H1 (cell line): Measurements from ENCODE around the gene DDOST.

ENCODE experiments used
- GABPA ChIP-seq: IDR thresholded peaks from 2 replicates; pipeline ENCODE4 v1.6.1; 2011; ENCODE audit warnings: mild to moderate bottlenecking, low read length, moderate library complexity, borderline replicate concordance; ENCODE audit not compliant: insufficient read depth
- HDAC2 ChIP-seq, 2 experiments: fragments of 300-600 bp in 1 of 2; sonication (generic) in 1 of 2; IDR thresholded peaks; 2 replicates each; pipeline ENCODE4 v1.6.1; 2011 to 2012; ENCODE audit warnings: low read depth in 2 of 2, low read length in 2 of 2, mild to moderate bottlenecking in 2 of 2, moderate library complexity in 2 of 2, borderline replicate concordance in 1 of 2, inconsistent platforms in 1 of 2
- KDM1A ChIP-seq: fragments of 200-600, 300-600 bp; sonication (generic); IDR thresholded peaks from 2 replicates; pipeline ENCODE4 v1.7.1; 2016; ENCODE audit warnings: mild to moderate bottlenecking, low read length, borderline replicate concordance
- POLR2A ChIP-seq, 2 experiments: IDR thresholded peaks; 1 replicate in 1 of 2; 2 replicates in 1 of 2; pipeline ENCODE4 v1.6.1; 2011; ENCODE audit warnings: low read depth in 2 of 2, low read length in 2 of 2, mild to moderate bottlenecking in 2 of 2; ENCODE audit errors: control extremely low read depth in 1 of 2
- POLR2AphosphoS5 ChIP-seq: IDR thresholded peaks from 2 replicates; pipeline ENCODE4 v1.6.1; 2011; ENCODE audit warnings: low read depth, low read length
- SIX5 ChIP-seq: IDR thresholded peaks from 2 replicates; pipeline ENCODE4 v1.6.1; 2011; ENCODE audit warnings: mild to moderate bottlenecking, low read depth, low read length
- TF ChIP-seq, protein P1 (sequence below), 3 experiments: IDR thresholded peaks; 1 replicate in 2 of 3; 2 replicates in 1 of 3; pipeline versions ENCODE4 v1.5.1 to v1.6.1; 2011; ENCODE audit warnings: low read length in 3 of 3, mild to moderate bottlenecking in 3 of 3, inconsistent platforms in 2 of 3, low read depth in 1 of 3, moderate library complexity in 1 of 3; ENCODE audit not compliant: insufficient read depth in 1 of 3; ENCODE audit errors: control extremely low read depth in 1 of 3
- TF ChIP-seq, protein P2 (sequence below): IDR thresholded peaks from 2 replicates; pipeline ENCODE4 v1.6.1; 2012; ENCODE audit warnings: inconsistent platforms

GRCh38 chr1:20654104-20654690 is 7.0 kb downstream of the DDOST start:
- TF ChIP-seq, protein P1, sequence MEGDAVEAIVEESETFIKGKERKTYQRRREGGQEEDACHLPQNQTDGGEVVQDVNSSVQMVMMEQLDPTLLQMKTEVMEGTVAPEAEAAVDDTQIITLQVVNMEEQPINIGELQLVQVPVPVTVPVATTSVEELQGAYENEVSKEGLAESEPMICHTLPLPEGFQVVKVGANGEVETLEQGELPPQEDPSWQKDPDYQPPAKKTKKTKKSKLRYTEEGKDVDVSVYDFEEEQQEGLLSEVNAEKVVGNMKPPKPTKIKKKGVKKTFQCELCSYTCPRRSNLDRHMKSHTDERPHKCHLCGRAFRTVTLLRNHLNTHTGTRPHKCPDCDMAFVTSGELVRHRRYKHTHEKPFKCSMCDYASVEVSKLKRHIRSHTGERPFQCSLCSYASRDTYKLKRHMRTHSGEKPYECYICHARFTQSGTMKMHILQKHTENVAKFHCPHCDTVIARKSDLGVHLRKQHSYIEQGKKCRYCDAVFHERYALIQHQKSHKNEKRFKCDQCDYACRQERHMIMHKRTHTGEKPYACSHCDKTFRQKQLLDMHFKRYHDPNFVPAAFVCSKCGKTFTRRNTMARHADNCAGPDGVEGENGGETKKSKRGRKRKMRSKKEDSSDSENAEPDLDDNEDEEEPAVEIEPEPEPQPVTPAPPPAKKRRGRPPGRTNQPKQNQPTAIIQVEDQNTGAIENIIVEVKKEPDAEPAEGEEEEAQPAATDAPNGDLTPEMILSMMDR (IDR thresholded peaks at IDR 0.05; ENCODE audit: control extremely low read depth in 1 of 3, insufficient read depth in 1 of 3, low read depth in 1 of 3, low read length in 3 of 3) = peak; percentile 32 to 63 (median 56); a peak in 3 of 4 replicates
- TF ChIP-seq POLR2A (IDR thresholded peaks at IDR 0.05; ENCODE audit: control extremely low read depth in 1 of 2, low read depth in 2 of 2, low read length in 2 of 2) = no peak
- TF ChIP-seq GABPA = no peak
- TF ChIP-seq KDM1A = no peak
- no peak for TF ChIP-seq POLR2AphosphoS5
- TF ChIP-seq HDAC2 (IDR thresholded peaks at IDR 0.05; ENCODE audit: borderline replicate concordance in 1 of 2, low read depth in 2 of 2, low read length in 2 of 2) = no peak
- no peak for TF ChIP-seq SIX5
- TF ChIP-seq, protein P2, sequence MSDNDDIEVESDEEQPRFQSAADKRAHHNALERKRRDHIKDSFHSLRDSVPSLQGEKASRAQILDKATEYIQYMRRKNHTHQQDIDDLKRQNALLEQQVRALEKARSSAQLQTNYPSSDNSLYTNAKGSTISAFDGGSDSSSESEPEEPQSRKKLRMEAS = no peak
